NCI-H146 treated with DMSO at 0.1 percent for 48 hours (cell line): ENCODE data around the gene PLCD1.
A peak's percentile ranks its signal among the peaks of the same experiment; 100 is the strongest.
"Not testable (repeated sequence)": the region's sequence is repeated elsewhere in the genome, so short reads cannot be mapped to it uniquely, and the experiment has no call there.

Experiments used
- DNase-seq: peaks from one replicate; lab custom pipeline; 2025; ENCODE audit not compliant: unreplicated experiment; lab: John Stamatoyannopoulos, UW

Gene PLCD1

DNA sequence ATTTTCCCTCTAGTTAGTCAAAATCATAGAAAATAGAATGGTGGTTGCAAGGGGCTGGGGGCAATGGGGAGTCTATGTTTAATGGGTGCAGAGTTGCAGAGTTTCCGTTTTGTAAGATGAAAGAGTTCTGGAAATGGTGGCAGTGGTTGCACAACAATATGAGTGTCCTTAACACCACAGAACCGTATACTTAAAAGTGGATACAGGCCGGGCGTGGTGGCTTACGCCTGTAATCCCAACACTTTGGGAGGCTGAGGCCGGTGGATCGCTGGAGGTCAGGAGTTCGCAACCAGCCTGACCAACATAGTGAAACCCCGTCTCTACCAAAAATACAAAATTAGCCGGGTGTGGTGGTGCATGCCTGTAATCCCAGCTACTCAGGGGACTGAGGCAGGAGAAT, 41.1 kb downstream of the PLCD1 start:
- DNase-seq, result not testable (repeated sequence)

DNA sequence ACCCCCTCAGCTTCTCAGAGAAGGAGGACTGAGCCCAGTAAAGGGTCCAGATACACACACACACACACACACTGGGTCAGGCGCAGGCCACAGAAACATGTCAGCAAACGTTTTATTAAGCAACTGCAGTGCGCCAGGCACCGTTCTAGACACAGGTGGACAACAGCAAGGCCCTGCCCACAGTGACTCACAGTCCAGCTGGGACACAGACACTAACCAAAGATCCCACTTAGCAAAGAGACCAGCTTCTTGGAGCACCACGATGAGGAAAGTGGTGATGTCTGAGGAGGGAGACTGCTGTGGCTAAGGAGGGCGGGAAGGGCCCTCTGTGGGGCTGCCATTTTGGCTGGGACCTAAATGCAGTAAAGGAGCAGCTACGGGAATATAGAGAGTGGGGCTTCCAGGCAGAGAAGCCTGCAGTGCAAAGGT, 41.7 kb downstream of the PLCD1 start:
- no peak for DNase-seq

DNA sequence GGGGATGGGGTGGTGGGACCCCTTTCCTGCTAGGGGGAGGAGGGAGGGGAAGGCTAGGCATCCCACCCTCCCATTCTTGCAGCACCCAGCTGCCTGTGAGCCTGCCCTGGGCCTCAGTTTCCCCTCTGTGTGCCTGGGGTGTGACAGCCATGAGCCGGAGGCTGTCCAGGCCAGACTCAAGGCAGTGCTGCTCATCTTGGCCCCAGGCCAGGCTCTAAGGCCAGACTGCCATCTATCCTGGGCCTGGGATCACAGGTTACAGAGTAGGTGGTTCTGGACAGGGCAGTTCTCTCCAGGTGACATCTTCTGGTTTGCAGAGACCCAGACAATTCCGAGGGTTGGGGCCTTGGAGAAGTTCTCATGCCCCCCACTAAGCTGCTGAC, 42.1 kb downstream of the PLCD1 start:
- DNase-seq, result no peak

DNA sequence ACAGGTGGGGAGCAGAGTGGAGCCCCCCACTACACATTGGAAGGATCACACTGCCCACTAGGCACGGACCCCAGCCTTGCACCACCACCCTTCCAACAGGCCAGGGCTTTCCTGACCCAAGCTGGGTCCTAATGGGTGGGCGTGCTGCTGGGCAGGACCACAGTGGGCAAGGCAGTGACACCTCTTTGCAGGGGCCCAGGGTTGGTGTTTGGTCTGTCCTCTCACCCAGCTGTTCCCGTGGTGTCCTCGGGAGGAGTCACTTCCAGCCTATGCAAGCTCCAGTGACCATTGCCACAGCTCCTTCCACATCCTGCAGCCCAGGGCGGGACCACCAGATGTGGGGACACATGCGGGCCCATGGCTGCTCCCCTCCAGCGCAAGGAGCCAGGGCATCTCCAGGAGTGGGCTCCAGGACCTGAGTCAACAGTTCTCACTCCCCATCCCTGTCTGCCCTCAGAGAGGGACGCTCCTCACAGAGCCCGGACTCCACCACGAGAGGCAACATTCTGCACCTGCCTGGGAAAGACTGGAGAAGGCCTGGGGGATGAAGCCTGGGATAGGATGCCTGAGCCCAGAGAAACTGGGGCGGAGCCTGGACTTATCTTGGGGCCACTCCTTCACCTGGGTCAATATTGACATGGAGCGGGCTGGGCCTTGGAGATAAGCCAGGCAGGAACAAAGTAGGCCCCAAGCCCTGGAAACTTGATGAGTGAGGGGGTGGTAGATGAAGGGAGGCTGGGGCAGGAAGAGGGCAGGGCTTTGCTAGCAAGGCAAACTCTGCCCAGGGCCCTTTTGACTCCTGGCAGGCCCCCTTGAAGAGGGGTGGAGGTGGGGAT, 42.7 kb downstream of the PLCD1 start:
- peak; percentile 41 for DNase-seq

DNA sequence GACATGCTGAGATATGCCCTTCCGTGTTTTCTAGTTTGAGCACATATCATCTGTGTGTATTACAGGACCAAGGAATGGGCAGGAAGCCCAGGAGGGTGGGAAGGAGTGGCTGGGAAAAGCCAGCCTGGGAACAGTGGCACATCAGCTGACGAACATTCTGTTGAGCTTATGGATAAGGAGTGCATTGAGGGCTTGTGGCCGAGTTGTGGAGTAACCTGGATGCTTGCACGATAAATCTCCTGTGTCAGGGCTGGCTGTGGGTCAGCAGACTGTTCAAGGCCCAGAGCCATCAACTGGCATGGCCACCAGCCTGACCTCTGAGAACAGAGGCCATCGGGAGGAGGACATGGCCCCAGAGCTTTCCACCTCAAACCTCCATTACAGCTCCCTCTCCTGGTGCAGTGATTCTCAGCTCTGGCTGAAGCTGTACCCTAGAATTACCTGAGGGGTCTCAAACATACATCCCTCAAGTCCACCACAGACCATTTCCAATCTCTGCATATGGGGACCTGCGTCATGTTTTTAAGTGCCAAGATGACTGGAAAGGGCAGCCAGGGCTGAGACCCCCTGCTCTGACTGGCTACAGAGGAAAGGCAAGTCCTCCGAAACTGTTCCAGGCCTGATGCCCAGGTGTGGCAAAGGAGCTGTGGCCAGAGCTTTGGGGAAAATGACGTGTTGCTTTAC, 43.7 kb downstream of the PLCD1 start:
- DNase-seq, result no peak

DNA sequence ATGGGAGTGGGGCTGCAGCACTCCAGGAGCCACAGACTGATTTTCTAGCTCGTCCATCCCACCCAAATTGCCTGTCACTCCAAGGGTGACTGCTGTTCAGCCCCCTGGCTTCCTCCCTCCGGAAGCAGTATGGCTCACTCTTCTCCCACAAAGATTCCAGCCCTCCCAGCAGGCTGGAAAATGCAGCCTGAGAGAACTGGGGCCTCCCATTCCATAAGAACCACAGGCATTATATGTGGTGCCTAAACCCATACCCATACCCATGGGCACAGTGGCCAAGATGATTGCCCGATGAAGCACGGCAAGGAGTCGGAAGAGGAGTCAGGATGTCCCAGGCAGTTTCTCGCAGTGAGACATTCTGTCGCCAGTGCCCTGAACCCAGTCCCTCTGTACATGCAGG, 44.8 kb downstream of the PLCD1 start:
- DNase-seq, result no peak

DNA sequence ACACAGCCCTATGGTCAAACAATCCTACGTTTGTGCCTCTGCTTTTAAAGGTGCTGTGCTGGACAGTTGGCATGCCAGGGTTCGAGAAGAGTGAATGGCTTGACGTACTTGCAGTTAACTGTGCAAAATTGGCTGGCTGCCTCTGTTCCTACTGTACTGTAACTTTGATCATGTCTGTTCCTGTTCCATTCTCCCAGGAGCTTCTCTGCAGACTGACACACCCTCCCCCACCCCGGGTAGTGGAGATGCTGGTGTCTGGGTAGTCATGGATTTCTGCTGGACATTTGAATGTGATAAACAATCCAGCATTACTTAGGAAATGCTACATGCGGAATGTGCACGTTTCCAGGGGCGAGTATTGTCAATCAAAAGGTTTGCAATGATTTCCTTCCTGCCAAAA, 45.4 kb downstream of the PLCD1 start:
- DNase-seq, result no peak

DNA sequence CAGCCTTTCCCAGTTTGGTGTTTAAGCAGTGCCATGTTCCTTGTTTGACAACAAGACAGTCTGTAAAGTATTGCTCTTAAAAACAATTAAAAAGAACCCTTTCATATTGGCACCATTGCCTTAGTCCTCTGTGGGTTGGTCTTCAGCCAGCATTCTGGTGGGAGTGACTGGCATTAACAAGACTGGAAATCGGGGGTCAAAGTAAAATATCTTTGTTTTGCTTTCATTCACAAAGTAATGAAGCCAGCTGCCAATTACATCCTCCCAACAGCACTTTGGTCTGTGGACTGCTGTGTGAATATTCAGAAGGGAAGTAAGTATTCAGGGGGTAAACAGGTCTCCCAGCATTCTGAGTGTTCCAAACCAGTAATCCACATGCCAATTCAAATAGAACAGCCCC, 47.1 kb downstream of the PLCD1 start:
- no peak for DNase-seq

DNA sequence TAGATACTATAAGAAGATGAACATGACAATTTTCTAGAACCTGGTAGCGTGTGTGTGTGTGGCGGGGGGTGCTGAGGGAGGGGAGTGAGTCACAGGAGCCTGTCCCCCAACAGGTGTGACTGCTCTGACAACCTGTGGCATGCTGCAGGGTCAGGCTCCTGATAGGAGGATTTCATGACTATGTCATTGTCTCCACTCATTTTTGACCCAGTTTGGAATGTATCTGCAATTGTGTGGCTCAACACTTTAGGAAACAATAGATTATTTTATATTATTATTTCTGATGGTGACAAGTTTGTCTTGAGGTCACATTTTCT, 48.1 kb downstream of the PLCD1 start:
- DNase-seq, result no peak

DNA sequence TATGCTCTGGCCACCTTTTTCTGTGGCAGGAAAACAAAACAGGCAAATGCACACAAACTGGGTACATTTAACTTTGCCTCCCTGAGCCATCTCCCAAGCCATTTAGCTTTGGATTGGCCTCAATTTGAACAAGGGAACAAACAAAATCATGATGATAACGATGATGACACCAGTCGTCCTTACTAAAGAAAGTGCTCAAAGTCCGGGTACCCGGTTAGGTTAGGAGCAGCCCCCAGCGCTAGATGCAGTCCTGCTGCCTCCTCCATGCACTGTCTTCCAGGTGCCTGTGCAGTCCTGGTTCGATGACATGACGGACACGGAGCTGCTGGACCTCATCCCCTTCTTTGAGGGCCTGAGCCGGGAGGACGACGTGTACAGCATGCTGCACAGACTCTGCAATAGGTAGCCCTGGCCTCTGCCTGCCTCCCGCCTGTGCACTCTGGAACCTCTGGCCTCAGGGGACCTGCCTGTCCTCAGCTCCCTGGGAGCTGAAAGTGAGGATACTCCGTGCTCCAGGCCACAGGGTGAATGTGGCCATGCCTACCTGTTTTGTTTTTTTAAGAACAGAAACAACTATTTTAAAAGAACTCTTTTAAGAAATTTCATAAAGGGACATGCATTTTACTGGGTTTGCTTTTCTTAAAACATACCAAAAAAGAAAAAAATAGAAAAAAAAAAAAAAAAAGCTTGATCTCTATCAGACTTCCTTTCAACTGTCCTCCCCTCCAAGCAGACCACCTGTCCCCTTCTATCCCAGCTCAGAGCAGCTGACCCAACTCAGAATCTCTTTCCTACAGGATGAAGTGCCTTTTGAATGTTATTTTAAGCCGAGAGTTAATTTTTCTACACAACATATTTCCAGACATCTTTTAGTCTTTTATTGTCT, 48.7 kb downstream of the PLCD1 start:
- no peak for DNase-seq

DNA sequence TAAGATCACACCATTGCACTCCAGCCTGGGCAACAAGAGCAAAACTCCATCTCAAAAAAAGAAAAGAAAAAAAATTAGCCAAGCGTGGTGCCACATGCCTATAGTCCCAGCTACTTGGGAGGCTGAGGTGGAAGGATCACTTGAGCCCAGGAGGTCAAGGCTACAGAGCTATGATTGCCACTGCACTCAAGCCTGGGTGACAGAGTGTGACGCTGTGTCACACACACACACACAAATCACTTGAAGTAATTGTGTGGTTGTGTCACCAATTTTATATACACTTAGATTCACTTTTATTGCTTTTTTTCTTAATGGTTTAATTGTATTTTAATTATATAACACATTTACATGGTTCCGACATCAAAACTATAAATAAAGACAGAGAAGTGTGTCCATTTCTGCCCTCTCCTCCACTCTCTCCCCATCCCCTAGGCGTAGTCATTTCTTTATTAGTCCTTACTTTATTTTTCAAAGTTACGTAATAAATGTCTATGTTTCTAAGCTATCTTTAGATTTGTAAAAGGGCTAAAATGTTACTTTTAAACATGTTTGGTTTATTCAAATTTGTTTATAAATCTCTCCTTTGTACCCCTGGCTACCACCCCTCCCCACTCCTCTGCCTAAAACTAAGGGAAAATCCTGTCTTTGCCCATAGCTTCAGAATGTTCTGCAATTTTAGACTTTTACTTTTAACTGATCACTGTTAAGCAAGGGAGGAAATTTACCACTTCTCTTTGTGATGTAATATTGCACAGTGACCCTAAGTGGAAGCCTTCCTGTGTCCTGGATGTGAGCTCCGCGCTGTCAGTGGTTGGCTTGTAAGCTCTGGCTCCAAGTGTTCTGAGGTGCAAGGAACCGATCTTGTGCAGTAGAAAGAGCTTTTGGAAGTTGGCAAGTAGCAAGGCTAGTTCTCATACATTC, 49.6 kb downstream of the PLCD1 start:
- DNase-seq, result no peak

DNA sequence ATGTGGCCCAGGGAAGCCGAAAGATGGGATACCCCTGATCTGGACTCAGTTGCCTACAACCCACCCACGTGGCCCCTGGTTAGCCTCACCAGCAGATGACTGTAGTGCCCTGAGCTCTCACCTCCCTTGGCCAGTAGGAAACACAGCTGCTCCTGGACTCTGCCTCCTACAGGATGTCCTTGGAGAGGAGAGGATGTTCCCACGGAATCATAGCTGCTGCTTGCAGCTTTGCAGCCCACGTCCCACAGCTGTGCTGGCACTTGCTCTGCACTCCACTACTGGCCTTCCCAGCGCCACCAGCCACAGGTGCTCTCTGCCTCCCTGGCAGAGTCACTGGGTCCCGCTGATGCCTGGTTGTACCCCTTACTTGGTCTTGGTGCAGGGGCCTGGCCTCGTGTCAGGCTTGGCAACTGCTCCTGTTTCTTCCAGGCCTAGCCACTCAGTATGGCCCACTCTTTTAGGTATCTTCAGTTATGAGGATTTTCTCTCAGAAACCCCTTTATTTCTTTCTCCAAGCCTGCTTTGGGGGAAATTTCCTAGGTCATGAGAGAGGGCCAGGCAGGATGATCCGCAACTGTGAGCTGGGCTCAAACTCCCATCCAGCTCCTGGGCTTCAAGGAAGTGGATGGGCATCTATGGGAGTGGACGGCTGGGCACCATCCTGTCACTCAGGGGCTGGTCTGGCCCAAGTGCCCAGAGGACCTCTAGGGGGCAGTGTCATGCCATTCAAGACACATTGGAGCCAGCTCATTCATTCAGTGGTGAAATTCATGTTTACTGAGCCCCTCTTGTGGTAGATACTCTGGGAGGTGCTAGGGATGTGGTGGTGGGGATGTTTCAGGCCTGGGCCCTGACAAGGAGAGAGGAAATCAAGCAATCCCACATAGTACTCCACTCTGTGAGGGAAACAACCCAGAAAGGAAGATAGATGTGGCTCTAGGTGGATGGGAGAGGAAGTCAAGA, 55.0 kb downstream of the PLCD1 start:
- DNase-seq, result no peak

DNA sequence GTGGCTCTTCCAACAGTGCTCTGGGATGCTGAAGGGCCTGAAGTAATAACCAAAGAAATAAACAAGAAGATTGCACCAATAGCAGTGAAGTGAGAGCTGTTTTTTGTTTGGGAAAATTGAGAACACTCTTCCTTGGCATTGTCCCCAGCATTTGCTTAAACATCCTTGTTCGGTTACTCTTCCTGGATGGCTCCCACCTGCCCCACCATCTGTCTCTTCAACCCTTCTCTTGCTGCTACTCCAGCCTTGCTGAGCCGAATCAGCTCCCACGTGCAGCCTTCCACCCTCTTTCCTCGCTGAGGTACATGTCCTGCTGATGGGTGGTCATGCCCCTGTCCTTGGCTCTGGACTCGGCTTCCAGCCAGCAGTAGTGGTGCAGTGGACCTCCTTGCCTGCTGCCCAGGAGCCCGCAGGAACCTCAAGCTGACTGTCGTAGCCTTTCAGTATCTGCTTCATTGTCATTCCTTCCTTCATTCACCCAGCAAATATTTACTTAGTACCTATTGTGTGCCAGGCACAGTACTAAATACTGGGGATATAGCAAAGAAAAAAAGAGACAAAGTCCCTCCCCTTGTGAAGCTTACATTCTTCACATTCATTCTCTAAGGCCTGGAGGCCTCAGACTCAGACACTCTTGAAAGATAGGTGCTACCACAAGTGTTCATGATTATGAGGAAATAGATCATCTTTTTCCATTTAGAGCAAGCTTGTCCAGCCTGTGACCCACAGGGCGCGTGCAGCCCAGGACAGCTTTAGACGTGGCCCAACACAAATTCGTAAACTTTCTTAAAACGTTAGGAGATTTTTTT, 56.0 kb downstream of the PLCD1 start:
- DNase-seq, result no peak

DNA sequence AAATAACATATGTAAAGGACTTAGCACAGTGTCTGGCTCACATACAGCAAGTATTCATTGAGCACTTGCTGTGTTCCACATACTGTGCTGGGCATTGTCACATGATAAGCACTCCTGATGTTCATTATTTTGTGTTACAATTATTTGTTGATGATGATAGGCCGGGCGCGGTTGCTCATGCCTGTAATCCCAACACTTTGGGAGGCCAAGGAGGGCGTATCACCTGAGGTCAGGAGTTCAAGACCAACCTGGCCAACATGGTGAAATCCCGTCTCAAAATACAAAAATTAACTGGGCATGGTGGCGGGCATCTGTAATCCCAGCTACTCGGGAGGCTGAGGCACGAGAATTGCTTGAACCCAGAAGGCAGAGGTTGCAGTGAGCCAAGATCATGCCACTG, 57.4 kb downstream of the PLCD1 start:
- not testable (repeated sequence) for DNase-seq

DNA sequence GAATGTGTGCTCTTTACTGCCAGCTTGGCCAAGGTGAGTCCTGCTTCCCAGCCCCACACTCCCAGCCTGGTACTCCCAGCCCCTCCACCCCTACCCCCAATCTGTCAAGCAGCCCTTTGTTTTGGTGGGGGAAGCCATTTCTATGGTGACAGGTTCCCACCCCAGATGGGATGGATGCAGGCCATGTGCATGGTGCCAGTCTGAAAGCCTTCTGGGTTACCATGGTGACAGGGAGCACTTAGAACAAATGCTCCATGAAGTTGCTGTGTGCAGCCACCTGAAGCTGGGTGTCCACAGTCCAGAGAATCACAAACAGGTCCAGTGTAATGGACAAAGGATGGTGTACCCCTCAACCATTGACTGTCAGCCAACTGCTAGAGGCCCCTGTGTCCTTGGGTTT, 58.0 kb downstream of the PLCD1 start:
- DNase-seq, result no peak

DNA sequence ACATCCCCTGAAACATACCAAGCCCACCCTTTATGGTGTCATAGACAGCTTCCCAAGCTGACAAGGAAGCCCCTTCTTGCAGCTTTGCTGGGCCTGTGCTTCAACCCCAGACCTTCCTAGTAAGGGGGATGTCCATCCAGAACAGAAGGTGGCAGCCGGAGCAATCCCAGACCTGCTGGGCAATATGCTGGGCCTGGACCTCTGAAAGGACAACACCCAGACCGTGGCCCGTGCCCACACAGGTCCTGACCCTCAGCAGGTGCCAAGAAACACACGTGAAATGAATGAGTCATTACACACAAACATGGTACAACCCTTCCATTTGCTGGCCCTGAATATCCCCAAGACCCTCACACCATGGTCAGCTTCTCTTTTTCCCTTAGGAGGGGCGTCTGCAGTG, 58.6 kb downstream of the PLCD1 start:
- no peak for DNase-seq

DNA sequence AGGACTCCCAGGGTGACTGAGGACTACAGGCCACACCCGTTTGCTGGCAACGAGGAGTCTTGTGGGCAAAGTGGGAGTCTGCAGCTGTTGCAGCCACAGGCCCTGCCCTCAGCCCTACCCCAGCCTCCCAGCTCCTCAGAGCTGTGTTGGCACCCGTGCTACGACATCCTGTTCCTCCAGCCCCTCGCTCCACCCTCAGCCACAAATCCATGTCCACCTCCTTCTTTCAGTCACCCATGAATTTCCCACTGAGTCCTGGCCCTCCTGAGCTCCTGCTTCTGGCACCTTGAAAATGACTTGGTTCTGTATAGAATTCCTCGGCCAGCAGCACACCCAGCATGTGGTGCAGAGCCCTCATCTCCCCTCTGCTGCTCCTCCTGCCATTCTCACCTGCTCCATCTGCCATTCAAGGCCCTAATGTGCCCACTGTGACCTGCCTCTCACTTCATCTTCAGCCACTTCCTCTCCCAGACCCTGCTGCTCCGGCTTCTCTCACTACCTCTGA, 59.8 kb downstream of the PLCD1 start:
- DNase-seq, result no peak

DNA sequence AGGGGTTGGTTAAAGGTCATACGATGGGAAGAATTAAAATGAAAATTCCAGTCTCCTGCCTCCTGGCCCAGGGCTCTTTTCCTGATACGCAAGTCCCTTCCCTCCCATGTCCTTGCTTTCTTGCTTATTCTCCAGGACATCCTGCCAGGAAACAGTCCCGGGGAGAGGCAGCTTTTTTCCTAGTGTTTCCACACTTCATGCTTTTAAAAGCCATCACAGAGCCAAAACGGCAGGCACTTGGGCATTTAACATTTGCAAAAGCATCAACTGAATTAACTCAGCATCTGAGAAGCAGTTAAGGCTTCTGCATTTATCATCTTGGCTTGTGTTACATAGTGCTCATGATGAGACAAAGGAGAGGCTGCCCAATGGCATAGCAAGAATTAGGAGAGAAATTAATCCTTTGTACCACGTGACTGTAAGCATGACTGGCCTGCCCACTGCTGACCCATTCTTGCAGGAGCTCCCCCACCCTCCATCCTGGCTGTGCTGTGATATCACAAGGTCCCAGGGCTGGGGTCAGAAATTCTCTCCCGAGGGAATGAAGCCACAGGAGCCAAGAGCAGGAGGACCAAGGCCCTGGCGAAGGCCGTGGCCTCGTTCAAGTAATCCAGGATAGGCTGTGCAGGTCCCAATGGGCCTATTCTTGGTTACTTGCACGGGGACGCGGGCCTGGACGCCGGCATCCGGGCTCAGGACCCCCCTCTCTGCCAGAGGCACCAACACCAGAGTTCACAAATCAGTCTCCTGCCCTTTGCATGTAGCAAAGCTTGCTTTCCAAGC, 60.4 kb downstream of the PLCD1 start:
- DNase-seq, result no peak
